ES-I3 (cell line): ENCODE results near the gene HOXC4.
"Not testable (repeated sequence)": the region's sequence is repeated elsewhere in the genome, so short reads cannot be mapped to it uniquely, and the experiment has no call there.

Source experiments
- H3K36me3 ChIP-seq: 2 replicates; pipeline ENCODE4 v1.6.1; 2013; ENCODE audit warnings: mild to moderate bottlenecking, low read length, control low read depth, moderate library complexity; ENCODE audit not compliant: insufficient read depth
- H3K4me1 ChIP-seq: 2 replicates; pipeline ENCODE4 v1.6.1; 2013; ENCODE audit warnings: mild to moderate bottlenecking, control low read depth, low read length; ENCODE audit not compliant: insufficient read depth
- H3K9ac ChIP-seq: 2 replicates; pipeline ENCODE4 v1.6.1; 2013; ENCODE audit warnings: low read depth, mild to moderate bottlenecking, low read length, moderate library complexity
- H3K9me3 ChIP-seq: 2 replicates; pipeline ENCODE4 v1.6.1; 2013; ENCODE audit warnings: mild to moderate bottlenecking, low read length, moderate library complexity; ENCODE audit not compliant: control insufficient read depth, insufficient read depth

Gene HOXC4

DNA sequence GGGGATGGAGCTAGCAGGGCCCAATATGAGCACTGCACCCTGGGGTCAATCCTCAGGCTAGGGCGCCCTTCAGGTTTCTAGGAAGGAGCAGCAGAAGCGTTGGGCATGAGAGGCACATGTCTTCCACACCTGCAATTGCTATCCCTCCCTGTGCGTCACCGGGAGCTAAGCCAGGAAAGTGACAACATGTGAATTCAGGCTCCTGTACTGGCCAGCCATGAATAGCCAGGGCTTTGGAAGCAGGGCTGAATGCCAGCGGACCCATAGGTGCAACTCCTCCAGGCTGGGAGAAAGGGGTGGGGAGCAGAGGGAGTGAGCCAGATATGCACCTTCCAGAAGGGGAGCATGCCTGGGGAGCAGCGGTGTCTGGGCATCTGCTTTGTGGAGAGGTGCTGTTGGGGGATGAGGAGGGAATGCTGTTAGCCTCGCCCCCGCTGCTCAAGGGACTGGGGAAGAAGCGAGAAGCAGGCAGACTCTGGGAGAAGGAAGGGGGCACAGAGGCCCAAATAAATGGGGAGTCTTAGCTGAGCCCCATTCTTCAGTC lies 14.7 kb upstream of the HOXC4 start:
- no peaks in the 10 kb centered on the region for H3K4me1 ChIP-seq
- no peaks in the 10 kb centered on the region for H3K36me3 ChIP-seq
- H3K9me3 ChIP-seq: no peaks in the 10 kb centered on the region
- H3K9ac ChIP-seq: no peak overlapping the region

GRCh38 chr12:54039417-54040147 lies 14.1 kb upstream of the HOXC4 start:
- H3K36me3 ChIP-seq: no peaks in the 10 kb centered on the region
- no peak overlapping the region for H3K9ac ChIP-seq
- H3K9me3 ChIP-seq: no peaks in the 10 kb centered on the region
- no peaks in the 10 kb centered on the region for H3K4me1 ChIP-seq

- no peaks in the 10 kb centered on the region for H3K9me3 ChIP-seq
- no peak overlapping the region for H3K9ac ChIP-seq
- H3K4me1 ChIP-seq: no peaks in the 10 kb centered on the region
- no peaks in the 10 kb centered on the region for H3K36me3 ChIP-seq
Measured at GRCh38 chr12:54040148-54040494, 13.5 kb upstream of the HOXC4 start.

- Histone ChIP-seq H3K9me3 (no peaks in the 10 kb centered on the region), H3K36me3 (no peaks in the 10 kb centered on the region)
Measured at GRCh38 chr12:54040648-54041047, 13.0 kb upstream of the HOXC4 start.

DNA sequence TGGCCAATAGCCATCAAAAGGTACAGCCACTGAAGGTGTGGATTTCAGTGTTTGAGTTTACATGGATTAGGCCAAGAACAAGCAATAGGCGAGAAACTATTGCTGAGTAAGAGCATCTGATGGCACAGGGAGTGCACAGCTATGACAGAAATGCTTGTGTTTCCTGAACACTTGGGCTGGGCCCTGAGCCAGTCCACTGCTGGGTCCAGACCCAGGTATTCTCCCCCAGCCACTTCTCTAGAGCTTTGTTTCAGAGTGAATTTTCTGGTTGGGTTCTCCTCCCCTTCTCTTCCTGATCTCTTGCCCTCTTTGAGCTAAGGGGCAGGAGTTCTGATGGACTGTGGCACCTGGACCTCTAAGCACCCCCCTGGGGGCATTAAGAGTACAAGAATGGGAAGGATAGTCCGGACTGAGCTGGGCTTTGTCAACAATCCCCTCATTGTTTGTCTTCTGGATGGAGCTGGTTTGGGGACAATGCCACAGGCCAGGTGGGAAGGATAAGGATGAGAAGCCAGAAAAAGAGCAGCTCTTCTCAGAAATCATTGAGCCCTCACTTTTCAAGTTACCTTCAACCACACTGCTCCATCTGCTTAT lies 12.4 kb upstream of the HOXC4 start:
- H3K4me1 ChIP-seq: no peaks in the 10 kb centered on the region
- no peaks in the 10 kb centered on the region for H3K36me3 ChIP-seq
- H3K9ac ChIP-seq: no peak overlapping the region
- no peaks in the 10 kb centered on the region for H3K9me3 ChIP-seq

More at GRCh38 chr12:54040648-54041047, 13.0 kb upstream of the HOXC4 start:
- Histone ChIP-seq H3K4me1 (no peaks in the 10 kb centered on the region), H3K9ac (no peak overlapping the region)

- H3K36me3 ChIP-seq, H3K9ac ChIP-seq, H3K4me1 ChIP-seq, H3K9me3 ChIP-seq: not testable (repeated sequence)
Measured at GRCh38 chr12:54042033-54042432, 11.6 kb upstream of the HOXC4 start.

GRCh38 chr12:54042970-54043853 lies 10.4 kb upstream of the HOXC4 start:
- H3K4me1 ChIP-seq: no peaks in the 10 kb centered on the region; the same call in 1 of the 2 replicates

DNA sequence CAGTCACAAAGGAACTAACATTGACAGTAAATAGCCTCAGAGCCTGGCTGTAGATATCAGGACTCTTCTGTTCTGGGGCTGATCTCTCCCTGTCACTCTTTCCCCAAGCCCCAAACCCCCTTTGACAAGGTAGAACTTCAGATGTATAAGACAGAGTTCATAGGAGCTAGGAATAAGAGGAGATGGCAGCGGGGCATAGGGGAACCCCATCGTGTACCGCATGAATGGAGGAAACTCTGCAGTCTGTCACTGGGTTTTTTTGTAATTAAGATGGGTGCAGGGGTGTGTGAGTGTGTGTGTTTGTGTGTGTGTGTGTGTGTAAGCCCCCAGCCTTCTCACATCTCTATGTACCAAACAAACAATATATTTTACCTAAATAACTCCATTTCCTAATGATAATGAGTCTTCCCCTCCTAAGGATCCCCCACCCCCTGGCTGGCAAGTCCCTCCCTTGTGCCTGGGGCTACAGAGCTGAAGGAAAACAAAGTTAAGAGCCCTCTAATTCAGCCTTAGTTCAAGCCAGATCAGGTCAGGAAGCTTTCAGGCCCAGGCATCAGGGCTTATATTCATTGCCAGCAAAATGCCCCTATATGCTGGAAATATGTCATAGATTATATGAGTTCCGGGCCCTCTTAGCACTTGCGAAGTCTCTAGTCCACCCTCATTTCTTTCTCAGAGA lies 9.1 kb upstream of the HOXC4 start:
- H3K9me3 ChIP-seq: no peaks in the 10 kb centered on the region
- no peaks in the 10 kb centered on the region; the same call in 1 of the 2 replicates for H3K4me1 ChIP-seq
- H3K36me3 ChIP-seq: no peaks in the 10 kb centered on the region
- no peak overlapping the region for H3K9ac ChIP-seq

More at GRCh38 chr12:54042970-54043853, 10.4 kb upstream of the HOXC4 start:
- no peaks in the 10 kb centered on the region for H3K9me3 ChIP-seq
- no peak overlapping the region for H3K9ac ChIP-seq
- H3K36me3 ChIP-seq: no peaks in the 10 kb centered on the region

DNA sequence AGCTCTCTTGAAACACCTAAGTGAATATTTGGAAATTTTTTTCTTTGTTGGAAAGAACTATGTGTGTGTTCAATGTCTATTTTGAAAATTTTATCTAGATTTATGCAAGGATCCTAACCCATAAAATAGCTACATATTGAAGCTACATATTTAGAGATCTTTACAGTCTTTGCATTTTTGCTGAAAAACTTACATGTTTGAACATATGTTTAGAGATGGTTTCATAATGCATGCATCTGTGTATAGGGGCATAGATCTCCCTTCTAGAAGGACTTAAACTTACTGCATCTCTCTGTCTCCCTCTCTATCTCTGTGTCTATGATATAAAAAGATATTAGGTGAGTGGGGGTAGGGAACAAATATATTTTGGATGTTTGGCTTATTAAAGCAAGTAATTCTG lies 8.2 kb upstream of the HOXC4 start:
- Histone ChIP-seq H3K9ac (no peak overlapping the region), H3K36me3 (no peaks in the 10 kb centered on the region), H3K4me1 (no peaks in the 10 kb centered on the region; the same call in 1 of the 2 replicates), H3K9me3 (no peaks in the 10 kb centered on the region)

DNA sequence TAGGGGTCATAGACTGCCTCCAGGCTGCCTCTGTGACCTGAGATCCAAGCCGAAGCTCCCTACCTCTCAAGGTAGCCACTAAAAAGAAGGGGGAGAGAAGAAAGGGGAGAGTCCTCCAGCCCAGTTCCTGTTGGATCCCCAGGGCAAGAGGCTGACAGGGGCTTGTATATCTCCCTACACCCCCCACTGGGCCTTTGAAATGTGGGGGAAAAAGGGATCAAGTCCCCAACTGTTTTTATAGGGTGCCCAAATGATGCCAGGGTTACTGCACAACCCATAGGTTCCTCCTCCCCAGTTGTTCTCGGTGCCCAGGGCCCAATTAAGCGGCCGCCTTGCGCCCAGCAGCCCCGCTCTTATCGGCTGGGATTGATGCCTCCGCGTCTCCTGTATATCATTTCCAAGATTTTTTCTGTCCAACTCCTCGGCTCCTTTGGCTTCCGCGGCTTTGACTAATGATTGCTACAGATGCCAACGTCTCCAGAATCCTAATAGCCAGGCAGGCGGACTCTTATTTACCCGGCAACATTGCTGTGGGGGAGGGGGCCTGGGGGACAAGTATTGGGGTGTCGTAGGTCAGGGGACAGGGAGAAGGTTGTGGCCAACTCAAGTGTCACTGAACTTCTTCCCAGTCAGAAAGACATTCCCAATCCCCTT lies 7.6 kb upstream of the HOXC4 start:
- Histone ChIP-seq H3K9ac (no peak overlapping the region), H3K36me3 (no peaks in the 10 kb centered on the region), H3K4me1 (no peaks in the 10 kb centered on the region; the same call in 1 of the 2 replicates)

GRCh38 chr12:54046809-54047159 lies 6.9 kb upstream of the HOXC4 start:
- no peaks in the 10 kb centered on the region for H3K9me3 ChIP-seq
- no peak overlapping the region for H3K9ac ChIP-seq
- H3K36me3 ChIP-seq: no peaks in the 10 kb centered on the region
- H3K4me1 ChIP-seq: no peaks in the 10 kb centered on the region; the same call in 1 of the 2 replicates

More for the DNA sequence above, 7.6 kb upstream of the HOXC4 start:
- no peaks in the 10 kb centered on the region for H3K9me3 ChIP-seq

- no peaks in the 10 kb centered on the region for H3K9me3 ChIP-seq
- no peak overlapping the region for H3K9ac ChIP-seq
- no peaks in the 10 kb centered on the region; the same call in 1 of the 2 replicates for H3K4me1 ChIP-seq
- no peaks in the 10 kb centered on the region for H3K36me3 ChIP-seq
Measured at GRCh38 chr12:54047160-54047963, 6.3 kb upstream of the HOXC4 start.

DNA sequence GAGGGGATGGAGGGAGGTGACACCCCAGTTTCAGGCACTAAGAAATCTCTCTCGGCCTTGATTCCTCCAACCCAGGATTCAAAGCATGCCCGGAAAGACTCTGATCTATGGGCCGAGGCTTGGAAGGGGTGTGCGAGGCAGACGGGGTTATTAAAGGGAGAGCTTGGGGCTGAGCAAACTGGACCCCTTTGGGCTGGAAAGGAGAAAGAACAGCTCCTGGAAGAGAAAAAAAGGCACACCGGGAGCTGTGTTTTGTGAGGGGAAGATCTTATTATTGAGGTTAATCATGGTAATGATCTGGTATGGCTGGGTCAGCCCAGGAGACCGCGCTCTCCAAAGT lies 5.7 kb upstream of the HOXC4 start:
- Histone ChIP-seq H3K9ac (no peak overlapping the region), H3K36me3 (no peaks in the 10 kb centered on the region), H3K4me1 (peaks cover 5% of the 10 kb centered on the region; the same call in 1 of the 2 replicates), H3K9me3 (no peaks in the 10 kb centered on the region)
